ELR (cell line): ENCODE measurements around the gene NCK2.

Source experiments
- DNase-seq: peaks from one replicate; pipeline ENCODE4 v3.0.0-alpha.2; 2015; ENCODE audit warnings: low read depth

Gene NCK2

GRCh38 chr2:105793196-105793975, 48.7 kb downstream of the NCK2 start:
- no peak for DNase-seq

GRCh38 chr2:105794926-105795574, 50.3 kb downstream of the NCK2 start:
- DNase-seq, result no peak

GRCh38 chr2:105795575-105795934, 50.8 kb downstream of the NCK2 start:
- no peak for DNase-seq

GRCh38 chr2:105796131-105796638, 51.5 kb downstream of the NCK2 start:
- no peak for DNase-seq

- DNase-seq, result no peak
Measured at GRCh38 chr2:105796791-105797190, 52.1 kb downstream of the NCK2 start.

GRCh38 chr2:105797298-105797819, 52.6 kb downstream of the NCK2 start:
- DNase-seq, result peak; percentile 21

- no peak for DNase-seq
Measured at GRCh38 chr2:105798595-105798994, 53.9 kb downstream of the NCK2 start.

GRCh38 chr2:105800036-105800713, 55.5 kb downstream of the NCK2 start:
- DNase-seq, result no peak

- DNase-seq, result no peak
Measured at GRCh38 chr2:105800953-105801635, 56.4 kb downstream of the NCK2 start.

- DNase-seq, result no peak
Measured at GRCh38 chr2:105801961-105802360, 57.2 kb downstream of the NCK2 start.

- DNase-seq, result peak; percentile 18
Measured at GRCh38 chr2:105802587-105802986, 57.9 kb downstream of the NCK2 start.

GRCh38 chr2:105803337-105803736, 58.6 kb downstream of the NCK2 start:
- DNase-seq, result no peak

GRCh38 chr2:105803773-105804172, 59.1 kb downstream of the NCK2 start:
- DNase-seq, result no peak

GRCh38 chr2:105804266-105804665, 59.6 kb downstream of the NCK2 start:
- no peak for DNase-seq

GRCh38 chr2:105806996-105807395, 62.3 kb downstream of the NCK2 start:
- DNase-seq, result no peak

GRCh38 chr2:105808423-105809096, 63.8 kb downstream of the NCK2 start:
- DNase-seq, result no peak

- DNase-seq, result peak; percentile 34
Measured at GRCh38 chr2:105809097-105809473, 64.4 kb downstream of the NCK2 start.

GRCh38 chr2:105809723-105810122, 65.0 kb downstream of the NCK2 start:
- no peak for DNase-seq

- DNase-seq, result peak; percentile 7
Measured at GRCh38 chr2:105812180-105813044, 67.7 kb downstream of the NCK2 start.

GRCh38 chr2:105813045-105813315, 68.3 kb downstream of the NCK2 start:
- no peak for DNase-seq

GRCh38 chr2:105813405-105813804, 68.7 kb downstream of the NCK2 start:
- DNase-seq, result no peak
